ENCODE data around the gene NR3C2. TPM values are rescaled to one million over a fixed set of nuclear protein-coding genes. Genes with fewer than 3 reads are reported as not detected.

Gene NR3C2
- total RNA-seq, 1 donor from 2014 or later = 0.54 TPM

GRCh38 chr4:148349153-148349552, 93.1 kb downstream of the NR3C2 start:
- no peaks in the 10 kb centered on the region for H3K9me3 Mint-ChIP-seq (ENCODE audit: unreplicated experiment)
- no peak overlapping the region for H3K27ac Mint-ChIP-seq (ENCODE audit: unreplicated experiment)
- H3K27me3 Mint-ChIP-seq (ENCODE audit: unreplicated experiment) = no peaks in the 10 kb centered on the region
- DNase-seq (ENCODE audit: low spot score) = no peak
- no peaks in the 10 kb centered on the region for H3K4me1 Mint-ChIP-seq (ENCODE audit: unreplicated experiment)
- H3K4me3 Mint-ChIP-seq (ENCODE audit: unreplicated experiment) = no peak overlapping the region
- TF ChIP-seq, protein P1, sequence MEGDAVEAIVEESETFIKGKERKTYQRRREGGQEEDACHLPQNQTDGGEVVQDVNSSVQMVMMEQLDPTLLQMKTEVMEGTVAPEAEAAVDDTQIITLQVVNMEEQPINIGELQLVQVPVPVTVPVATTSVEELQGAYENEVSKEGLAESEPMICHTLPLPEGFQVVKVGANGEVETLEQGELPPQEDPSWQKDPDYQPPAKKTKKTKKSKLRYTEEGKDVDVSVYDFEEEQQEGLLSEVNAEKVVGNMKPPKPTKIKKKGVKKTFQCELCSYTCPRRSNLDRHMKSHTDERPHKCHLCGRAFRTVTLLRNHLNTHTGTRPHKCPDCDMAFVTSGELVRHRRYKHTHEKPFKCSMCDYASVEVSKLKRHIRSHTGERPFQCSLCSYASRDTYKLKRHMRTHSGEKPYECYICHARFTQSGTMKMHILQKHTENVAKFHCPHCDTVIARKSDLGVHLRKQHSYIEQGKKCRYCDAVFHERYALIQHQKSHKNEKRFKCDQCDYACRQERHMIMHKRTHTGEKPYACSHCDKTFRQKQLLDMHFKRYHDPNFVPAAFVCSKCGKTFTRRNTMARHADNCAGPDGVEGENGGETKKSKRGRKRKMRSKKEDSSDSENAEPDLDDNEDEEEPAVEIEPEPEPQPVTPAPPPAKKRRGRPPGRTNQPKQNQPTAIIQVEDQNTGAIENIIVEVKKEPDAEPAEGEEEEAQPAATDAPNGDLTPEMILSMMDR (IDR thresholded peaks at IDR 0.05; ENCODE audit: unreplicated experiment) = no peak
- no peaks in the 10 kb centered on the region for H3K36me3 Mint-ChIP-seq (ENCODE audit: low read depth, unreplicated experiment)

DNA sequence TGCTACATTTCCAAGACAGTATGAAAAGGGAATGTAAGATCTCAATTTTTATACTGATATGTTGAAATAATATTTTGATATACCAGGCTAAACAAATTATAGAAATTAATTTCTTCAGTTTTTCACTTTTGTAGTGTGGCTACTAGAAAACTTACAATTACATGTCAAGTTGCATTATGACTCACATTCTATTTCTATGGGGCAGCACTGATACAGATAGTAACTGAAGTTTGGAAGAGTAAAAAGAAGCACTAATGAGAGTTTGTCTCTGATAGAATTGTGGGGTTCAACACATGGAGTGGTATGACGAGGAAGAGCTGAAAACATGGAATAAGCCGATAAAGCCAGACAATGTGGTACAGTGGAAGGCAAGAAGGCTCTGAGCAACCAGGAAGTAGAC, 95.6 kb downstream of the NR3C2 start:
- Mint-ChIP-seq H3K36me3 (ENCODE audit: low read depth, unreplicated experiment) (no peaks in the 10 kb centered on the region), H3K4me3 (ENCODE audit: unreplicated experiment) (no peak overlapping the region), H3K9me3 (ENCODE audit: unreplicated experiment) (no peaks in the 10 kb centered on the region), H3K4me1 (ENCODE audit: unreplicated experiment) (no peaks in the 10 kb centered on the region), H3K27ac (ENCODE audit: unreplicated experiment) (no peak overlapping the region), H3K27me3 (ENCODE audit: unreplicated experiment) (no peaks in the 10 kb centered on the region)
- TF ChIP-seq, protein P1 (IDR thresholded peaks at IDR 0.05; ENCODE audit: unreplicated experiment) = no peak
- no peak for DNase-seq (ENCODE audit: low spot score)

DNA sequence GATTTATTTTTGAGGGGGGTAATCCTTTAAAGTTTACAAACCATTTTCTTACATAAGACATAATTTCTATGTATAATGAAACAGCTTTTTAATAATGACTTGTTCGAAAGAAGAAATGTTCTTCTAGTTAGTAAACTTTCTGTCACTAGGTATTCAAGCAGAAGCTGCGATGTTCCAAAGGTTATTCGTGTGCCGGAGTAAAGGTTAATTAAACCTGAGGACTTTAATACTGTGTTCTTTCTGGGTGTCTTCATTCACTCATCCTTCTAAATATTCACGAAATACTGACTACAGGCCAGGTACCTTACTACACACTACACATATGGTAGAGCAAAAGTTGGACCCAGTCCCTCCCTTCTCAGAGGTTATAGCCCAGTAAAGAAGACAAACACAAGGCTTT, 96.7 kb downstream of the NR3C2 start:
- no peak for DNase-seq (ENCODE audit: low spot score)
- Mint-ChIP-seq H3K36me3 (ENCODE audit: low read depth, unreplicated experiment) (no peaks in the 10 kb centered on the region), H3K27me3 (ENCODE audit: unreplicated experiment) (no peaks in the 10 kb centered on the region), H3K4me3 (ENCODE audit: unreplicated experiment) (no peak overlapping the region), H3K9me3 (ENCODE audit: unreplicated experiment) (no peaks in the 10 kb centered on the region), H3K27ac (ENCODE audit: unreplicated experiment) (no peak overlapping the region), H3K4me1 (ENCODE audit: unreplicated experiment) (no peaks in the 10 kb centered on the region)
- TF ChIP-seq, protein P1 (IDR thresholded peaks at IDR 0.05; ENCODE audit: unreplicated experiment) = no peak

GRCh38 chr4:148344941-148345340, 97.3 kb downstream of the NR3C2 start:
- no peak overlapping the region for H3K4me3 Mint-ChIP-seq (ENCODE audit: unreplicated experiment)

GRCh38 chr4:148344352-148344751, 97.9 kb downstream of the NR3C2 start:
- H3K27ac Mint-ChIP-seq (ENCODE audit: unreplicated experiment) = no peak overlapping the region
- no peaks in the 10 kb centered on the region for H3K27me3 Mint-ChIP-seq (ENCODE audit: unreplicated experiment)
- no peaks in the 10 kb centered on the region for H3K4me1 Mint-ChIP-seq (ENCODE audit: unreplicated experiment)
- no peak for DNase-seq (ENCODE audit: low spot score)
- no peak overlapping the region for H3K4me3 Mint-ChIP-seq (ENCODE audit: unreplicated experiment)
- TF ChIP-seq, protein P1 (IDR thresholded peaks at IDR 0.05; ENCODE audit: unreplicated experiment) = no peak
- no peaks in the 10 kb centered on the region for H3K36me3 Mint-ChIP-seq (ENCODE audit: low read depth, unreplicated experiment)
- no peaks in the 10 kb centered on the region for H3K9me3 Mint-ChIP-seq (ENCODE audit: unreplicated experiment)

More at GRCh38 chr4:148344941-148345340, 97.3 kb downstream of the NR3C2 start:
- Mint-ChIP-seq H3K27ac (ENCODE audit: unreplicated experiment) (no peak overlapping the region), H3K9me3 (ENCODE audit: unreplicated experiment) (no peaks in the 10 kb centered on the region), H3K36me3 (ENCODE audit: low read depth, unreplicated experiment) (no peaks in the 10 kb centered on the region), H3K27me3 (ENCODE audit: unreplicated experiment) (no peaks in the 10 kb centered on the region), H3K4me1 (ENCODE audit: unreplicated experiment) (no peaks in the 10 kb centered on the region)
- TF ChIP-seq, protein P1 (IDR thresholded peaks at IDR 0.05; ENCODE audit: unreplicated experiment) = no peak
- no peak for DNase-seq (ENCODE audit: low spot score)
